Astrocyte (in vitro differentiated cells and primary cell): ENCODE data around the gene TBC1D14. TPM values are rescaled to one million over a fixed set of nuclear protein-coding genes. Genes with fewer than 3 reads are reported as not detected.
A peak's percentile ranks its signal among the peaks of the same experiment; 100 is the strongest.

Source experiments
- DNase-seq: peaks from one replicate; pipeline ENCODE4 v3.0.0-alpha.2; 2010; ENCODE audit warnings: low read depth
- FAIRE-seq: peaks from 2 replicates; lab custom pipeline; 2011; peaks lifted over from hg19 to GRCh38; lab: Jason Lieb, UNC
- H2AFZ ChIP-seq: 2 replicates; pipeline ENCODE4 v1.6.0; 2012; ENCODE audit warnings: low read depth, low read length, inconsistent platforms
- H3K27ac ChIP-seq: 2 replicates; pipeline ENCODE4 v1.5.1; 2011; ENCODE audit warnings: low read depth, low read length, inconsistent platforms
- H3K27me3 ChIP-seq: 2 replicates; pipeline ENCODE4 v1.6.0; 2011; ENCODE audit warnings: low read length, inconsistent platforms; ENCODE audit not compliant: insufficient read depth
- H3K36me3 ChIP-seq: 2 replicates; pipeline ENCODE4 v1.5.1; 2011; ENCODE audit warnings: low read length, inconsistent platforms; ENCODE audit not compliant: insufficient read depth
- H3K4me1 ChIP-seq: 2 replicates; pipeline ENCODE4 v1.5.1; 2011; ENCODE audit warnings: low read length, inconsistent platforms; ENCODE audit not compliant: insufficient read depth
- H3K4me2 ChIP-seq: 2 replicates; pipeline ENCODE4 v1.6.0; 2012; ENCODE audit warnings: low read length, inconsistent platforms
- H3K4me3 ChIP-seq: 2 replicates; pipeline ENCODE4 v1.5.1; 2011; ENCODE audit warnings: low read depth, mild to moderate bottlenecking, low read length, inconsistent platforms; ENCODE audit not compliant: insufficient read depth
- H3K79me2 ChIP-seq: 2 replicates; pipeline ENCODE4 v1.6.0; 2012; ENCODE audit warnings: mild to moderate bottlenecking, low read length, inconsistent platforms; ENCODE audit not compliant: insufficient read depth
- H3K9ac ChIP-seq: 2 replicates; pipeline ENCODE4 v1.6.0; 2012; ENCODE audit warnings: mild to moderate bottlenecking, low read length, inconsistent platforms
- H3K9me3 ChIP-seq: 2 replicates; pipeline ENCODE4 v1.5.1; 2012; ENCODE audit warnings: low read depth, mild to moderate bottlenecking, low read length, inconsistent platforms; ENCODE audit not compliant: insufficient read depth
- H4K20me1 ChIP-seq: 2 replicates; pipeline ENCODE4 v1.6.0; 2012; ENCODE audit warnings: low read length, inconsistent platforms; ENCODE audit not compliant: insufficient read depth
- H3K27ac Mint-ChIP-seq: one replicate; pipeline ENCODE4 v1.8.0; 2021; ENCODE audit warnings: mild to moderate bottlenecking, mixed read lengths; ENCODE audit not compliant: unreplicated experiment
- H3K27me3 Mint-ChIP-seq: one replicate; pipeline ENCODE4 v1.8.0; 2021; ENCODE audit warnings: low read depth, mixed read lengths; ENCODE audit not compliant: unreplicated experiment
- H3K36me3 Mint-ChIP-seq: one replicate; pipeline ENCODE4 v1.8.0; 2021; ENCODE audit warnings: low read depth, mixed read lengths; ENCODE audit not compliant: unreplicated experiment
- H3K4me1 Mint-ChIP-seq: one replicate; pipeline ENCODE4 v1.8.0; 2021; ENCODE audit warnings: low read depth, mixed read lengths; ENCODE audit not compliant: unreplicated experiment
- H3K4me3 Mint-ChIP-seq: one replicate; pipeline ENCODE4 v1.8.0; 2021; ENCODE audit warnings: mild to moderate bottlenecking, moderate library complexity, mixed read lengths; ENCODE audit not compliant: unreplicated experiment
- H3K9me3 Mint-ChIP-seq: one replicate; pipeline ENCODE4 v1.8.0; 2021; ENCODE audit warnings: mild to moderate bottlenecking, mixed read lengths; ENCODE audit not compliant: unreplicated experiment
- CTCF ChIP-seq: IDR thresholded peaks from 2 replicates; pipeline ENCODE4 v1.5.1; 2011; ENCODE audit warnings: low read depth, mild to moderate bottlenecking, inconsistent platforms, low read length, moderate library complexity; ENCODE audit not compliant: insufficient read depth
- EZH2 ChIP-seq: IDR thresholded peaks from 2 replicates; pipeline ENCODE4 v1.6.1; 2012; ENCODE audit warnings: mild to moderate bottlenecking, low read length, inconsistent platforms; ENCODE audit not compliant: insufficient read depth
- total RNA-seq: library from RNA; stranded (reverse); gene quantifications from 2 replicates; pipeline ENCODE4 v1.2.1, GENCODE V29; 2021

The TBC1D14 gene
- total RNA-seq, 1 donor from 2014 or later: 30.4 TPM

- Histone ChIP-seq H3K4me1 (peaks cover 5% of the 10 kb centered on the region), H3K4me3 (no peak overlapping the region), H3K36me3 (no peaks in the 10 kb centered on the region), H4K20me1 (peaks cover 45% of the 10 kb centered on the region), H2AFZ (no peak overlapping the region), H3K9ac (no peak overlapping the region), H3K27ac (no peak overlapping the region), H3K9me3 (no peaks in the 10 kb centered on the region), H3K79me2 (peaks cover 14% of the 10 kb centered on the region), H3K27me3 (no peaks in the 10 kb centered on the region), H3K4me2 (peak overlapping the region; percentile 8)
- Mint-ChIP-seq H3K27ac (peak overlapping the region; percentile 76), H3K36me3 (peaks cover 19% of the 10 kb centered on the region), H3K9me3 (peaks cover 4% of the 10 kb centered on the region), H3K27me3 (no peaks in the 10 kb centered on the region), H3K4me1 (peaks cover 23% of the 10 kb centered on the region), H3K4me3 (peak overlapping the region; percentile 22)
- DNase-seq: no peak
- no peak for FAIRE-seq
- TF ChIP-seq CTCF: no peak
- no peak for TF ChIP-seq EZH2
Observed at GRCh38 chr4:6929812-6930464, 20.3 kb downstream of the TBC1D14 start.

- FAIRE-seq (no peak), DNase-seq (no peak)
- peaks cover 5% of the 10 kb centered on the region for H3K4me1 ChIP-seq
- Mint-ChIP-seq H3K9me3 (peaks cover 5% of the 10 kb centered on the region), H3K27me3 (no peaks in the 10 kb centered on the region), H3K36me3 (peaks cover 14% of the 10 kb centered on the region), H3K4me3 (no peak overlapping the region), H3K4me1 (peaks cover 17% of the 10 kb centered on the region), H3K27ac (no peak overlapping the region)
- peaks cover 14% of the 10 kb centered on the region for H3K79me2 ChIP-seq
- no peak overlapping the region for H3K4me3 ChIP-seq
- no peaks in the 10 kb centered on the region for H3K36me3 ChIP-seq
- TF ChIP-seq CTCF (no peak), EZH2 (no peak)
- H3K9ac ChIP-seq: no peak overlapping the region
- peaks cover 40% of the 10 kb centered on the region for H4K20me1 ChIP-seq
- no peak overlapping the region for H3K4me2 ChIP-seq
- H2AFZ ChIP-seq: no peak overlapping the region
- no peaks in the 10 kb centered on the region for H3K9me3 ChIP-seq
- no peak overlapping the region for H3K27ac ChIP-seq
- H3K27me3 ChIP-seq: no peaks in the 10 kb centered on the region
Observed at GRCh38 chr4:6932475-6932874, 22.8 kb downstream of the TBC1D14 start.

- peaks cover 5% of the 10 kb centered on the region for H3K4me1 ChIP-seq
- no peaks in the 10 kb centered on the region for H3K27me3 Mint-ChIP-seq
- no peaks in the 10 kb centered on the region for H3K9me3 ChIP-seq
- DNase-seq (no peak), FAIRE-seq (no peak)
- TF ChIP-seq EZH2 (no peak), CTCF (no peak)
- H2AFZ ChIP-seq: no peak overlapping the region
- H3K79me2 ChIP-seq: peaks cover 14% of the 10 kb centered on the region
- peaks cover 14% of the 10 kb centered on the region for H3K4me1 Mint-ChIP-seq
- H3K4me3 Mint-ChIP-seq: no peak overlapping the region
- peaks cover 5% of the 10 kb centered on the region for H3K9me3 Mint-ChIP-seq
- no peak overlapping the region for H3K4me2 ChIP-seq
- H3K36me3 ChIP-seq: no peaks in the 10 kb centered on the region
- no peak overlapping the region for H3K27ac ChIP-seq
- H3K4me3 ChIP-seq: no peak overlapping the region
- H3K27ac Mint-ChIP-seq: no peak overlapping the region
- no peak overlapping the region for H3K9ac ChIP-seq
- peaks cover 14% of the 10 kb centered on the region for H3K36me3 Mint-ChIP-seq
- peaks cover 40% of the 10 kb centered on the region for H4K20me1 ChIP-seq
- no peaks in the 10 kb centered on the region for H3K27me3 ChIP-seq
Observed at GRCh38 chr4:6932918-6933317, 23.3 kb downstream of the TBC1D14 start.
